Activated naive CD8-positive, alpha-beta T cell treated with anti-CD3 and anti-CD28 coated beads, Interleukin-2, amount 50 U/mL, for 24 hours (primary cell): Measurements from ENCODE around the gene LMO4.

ENCODE experiments used
- ATAC-seq: fragments of 150-1000 bp; cut with Tn5 transposase; one replicate; pipeline ENCODE4 v1.10.0; 2021
- DNase-seq: peaks from one replicate; pipeline ENCODE4 v3.0.0; 2021
- H3K27ac Mint-ChIP-seq: one replicate; pipeline ENCODE4 v1.8.0; 2021; ENCODE audit warnings: mild to moderate bottlenecking, mixed read lengths
- H3K27me3 Mint-ChIP-seq: one replicate; pipeline ENCODE4 v1.8.0; 2021; ENCODE audit warnings: mixed read lengths
- H3K36me3 Mint-ChIP-seq: one replicate; pipeline ENCODE4 v1.8.0; 2021; ENCODE audit warnings: low read depth, mixed read lengths
- H3K4me1 Mint-ChIP-seq: one replicate; pipeline ENCODE4 v1.8.0; 2021; ENCODE audit warnings: mixed read lengths
- H3K4me3 Mint-ChIP-seq: one replicate; pipeline ENCODE4 v1.8.0; 2021; ENCODE audit warnings: mild to moderate bottlenecking, moderate library complexity, mixed read lengths
- H3K9me3 Mint-ChIP-seq: one replicate; pipeline ENCODE4 v1.8.0; 2021; ENCODE audit warnings: mixed read lengths

LMO4 gene, protein sequence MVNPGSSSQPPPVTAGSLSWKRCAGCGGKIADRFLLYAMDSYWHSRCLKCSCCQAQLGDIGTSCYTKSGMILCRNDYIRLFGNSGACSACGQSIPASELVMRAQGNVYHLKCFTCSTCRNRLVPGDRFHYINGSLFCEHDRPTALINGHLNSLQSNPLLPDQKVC

DNA sequence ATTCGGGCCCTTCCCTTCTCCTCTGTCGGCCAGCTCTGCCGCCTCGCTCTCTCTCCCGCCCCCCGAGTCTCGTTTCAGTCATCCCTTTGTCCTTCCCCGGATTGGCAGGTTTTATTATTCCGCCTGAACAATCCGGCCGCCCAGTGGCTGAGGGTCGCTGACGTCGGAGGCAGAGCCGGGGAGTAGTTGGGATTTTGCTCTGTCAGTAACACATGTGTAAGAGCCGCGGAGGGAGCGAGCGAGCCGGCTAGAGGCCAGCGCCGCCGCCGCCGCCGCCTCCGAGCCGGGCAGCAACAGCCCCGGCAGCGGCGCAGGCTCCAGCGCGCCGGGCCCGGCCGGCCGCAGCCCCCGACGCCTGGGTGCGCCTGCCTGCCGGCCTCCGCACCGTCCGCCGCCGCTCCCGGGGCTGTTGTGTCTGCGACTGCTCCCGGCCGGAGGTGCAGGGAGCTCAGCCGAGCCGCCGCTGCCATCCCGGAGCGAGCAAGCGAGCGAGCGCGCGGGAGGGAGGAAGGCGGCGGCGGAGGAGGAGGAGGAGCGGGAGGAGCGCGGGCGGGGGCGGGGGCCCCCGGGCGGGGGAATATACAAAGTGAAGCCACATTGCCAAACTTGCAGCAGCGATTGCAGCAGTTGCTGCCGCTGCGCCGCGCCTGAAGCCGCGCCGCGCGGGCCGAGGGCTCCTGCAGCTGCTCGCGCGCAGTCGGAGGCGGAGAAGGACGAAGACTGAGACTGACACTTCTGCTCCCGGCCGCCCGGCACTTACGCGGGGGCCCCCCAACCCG is at the start of gene LMO4:
TSS of gene LMO4 (plus strand) at position 609 of the 779 bp plus-strand sequence. CDS start 3,136 bp downstream, outside the sequence.
- H3K4me3 Mint-ChIP-seq = peak within 1 kb of the TSS; percentile 85

DNA sequence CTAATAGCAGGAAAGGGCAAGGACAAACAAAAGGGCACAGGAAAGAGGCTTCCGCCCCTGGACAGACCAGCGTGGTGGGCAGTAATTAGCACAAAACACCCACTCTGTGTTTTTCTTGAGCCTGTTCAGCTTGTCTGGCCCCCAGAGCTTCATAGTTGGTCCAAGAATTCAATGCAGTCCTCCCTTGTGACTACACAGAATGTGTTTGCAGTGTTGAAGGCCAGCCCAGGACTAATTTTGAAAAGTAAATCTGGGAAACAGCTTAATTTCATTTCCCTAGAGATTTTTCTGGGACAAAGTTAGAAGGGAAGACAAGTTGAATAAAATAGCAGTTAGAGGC is 49.2 kb upstream of the LMO4 start:
- Mint-ChIP-seq H3K27me3 (peaks cover 10% of the 10 kb centered on the region), H3K36me3 (no peaks in the 10 kb centered on the region), H3K4me3 (no peak overlapping the region), H3K27ac (no peak overlapping the region), H3K4me1 (no peaks in the 10 kb centered on the region), H3K9me3 (no peaks in the 10 kb centered on the region)
- no peak for ATAC-seq
- no peak for DNase-seq

More for the DNA sequence above, at the start of gene LMO4:
- peak within 1 kb of the TSS; percentile 86 for H3K27ac Mint-ChIP-seq
- H3K27me3 Mint-ChIP-seq = peaks cover 6% of the 10 kb centered on the region
- peak; percentile 90 for ATAC-seq
- no peaks in the 10 kb centered on the region for H3K9me3 Mint-ChIP-seq
- DNase-seq = peak; percentile 88
- H3K4me1 Mint-ChIP-seq = peaks cover 41% of the 10 kb centered on the region
- peaks cover 16% of the 10 kb centered on the region for H3K36me3 Mint-ChIP-seq

DNA sequence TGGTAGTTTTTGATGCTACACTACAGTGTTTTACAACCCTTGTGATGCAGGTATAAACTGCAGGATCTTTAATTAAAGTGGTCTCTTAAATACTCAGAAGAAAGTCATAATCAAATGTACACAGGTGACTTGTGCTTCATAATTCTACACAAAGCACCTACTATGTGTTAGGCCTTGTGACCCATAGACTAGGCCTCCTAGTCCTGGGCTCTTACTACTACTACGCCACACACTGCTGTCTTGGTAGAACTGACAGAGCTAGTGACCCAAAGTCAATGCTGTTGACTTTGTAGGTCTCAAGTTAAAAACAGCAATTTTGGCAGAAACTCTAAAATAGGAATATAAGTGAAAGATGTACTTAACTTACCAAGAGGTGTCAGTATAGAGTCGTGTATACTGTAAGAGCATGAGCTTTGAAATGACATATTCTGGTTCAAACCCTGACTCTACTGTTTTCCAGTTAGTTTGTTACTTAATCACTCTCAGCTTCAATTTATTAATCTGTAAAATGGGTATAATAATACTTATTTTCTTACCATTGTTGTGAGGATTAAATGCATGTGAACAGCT is 48.6 kb upstream of the LMO4 start:
- no peak for ATAC-seq

DNA sequence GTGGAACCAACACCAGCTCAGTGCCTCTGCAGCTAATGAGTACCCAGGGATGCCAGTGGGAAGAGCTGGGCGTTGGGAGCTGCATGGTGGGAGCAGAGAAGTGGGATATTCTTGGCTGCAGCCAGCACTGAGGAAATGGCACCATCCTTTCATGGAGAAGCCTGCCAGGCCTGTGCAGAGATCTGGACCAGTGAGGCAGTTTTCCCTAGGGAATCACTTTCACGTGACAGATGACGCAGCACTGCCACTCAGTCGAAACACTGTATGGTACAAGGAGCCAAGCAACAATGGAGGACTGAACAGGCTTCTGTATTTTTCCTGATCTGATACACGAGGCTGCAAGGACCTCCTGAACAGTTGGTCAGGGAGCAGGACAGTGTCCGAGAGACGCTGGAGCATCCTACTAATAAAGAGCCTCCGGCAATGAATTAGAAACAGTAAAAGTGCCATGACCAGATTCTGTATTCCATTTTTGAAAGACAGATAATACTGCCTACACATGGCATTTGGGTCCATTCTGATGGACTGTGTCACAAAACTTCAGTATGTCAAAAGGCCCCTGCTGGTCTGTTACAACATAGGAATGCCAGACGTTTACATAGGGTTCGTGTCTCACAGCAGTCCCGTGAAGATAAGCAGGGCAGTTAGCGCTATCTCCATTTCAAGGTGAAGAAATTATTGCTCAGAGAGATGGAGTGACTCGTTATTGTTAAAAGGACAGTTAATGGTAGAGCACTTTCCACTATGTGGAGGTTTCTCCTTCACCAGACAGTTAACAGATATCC is 44.0 kb upstream of the LMO4 start:
- H3K36me3 Mint-ChIP-seq = no peaks in the 10 kb centered on the region

More for the DNA sequence above, 48.6 kb upstream of the LMO4 start:
- Mint-ChIP-seq H3K27me3 (peaks cover 10% of the 10 kb centered on the region), H3K4me3 (no peak overlapping the region), H3K36me3 (no peaks in the 10 kb centered on the region), H3K4me1 (no peaks in the 10 kb centered on the region), H3K9me3 (no peaks in the 10 kb centered on the region), H3K27ac (no peak overlapping the region)
- DNase-seq = no peak

DNA sequence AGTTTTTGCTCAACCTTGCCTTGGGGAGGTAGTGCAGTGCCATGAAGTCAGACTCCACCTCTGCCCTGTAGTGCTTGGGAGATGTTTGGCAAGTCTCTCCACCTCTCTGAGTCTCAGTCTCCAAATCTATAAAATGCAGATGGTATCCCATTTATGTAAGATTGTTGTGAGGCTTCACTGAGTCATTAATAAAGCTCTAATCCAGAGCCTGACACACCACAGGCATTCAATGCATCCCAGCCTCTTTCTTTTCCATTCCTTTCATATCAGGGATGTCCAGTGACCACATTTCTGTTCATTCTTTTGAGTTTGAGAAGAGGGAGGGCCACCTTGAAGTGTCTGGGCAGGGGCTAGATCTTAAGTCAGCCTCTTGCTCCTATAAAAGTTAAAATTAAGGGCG is 37.6 kb upstream of the LMO4 start:
- no peak for ATAC-seq
- Mint-ChIP-seq H3K27me3 (peaks cover 4% of the 10 kb centered on the region), H3K27ac (no peak overlapping the region)

More for the DNA sequence above, 44.0 kb upstream of the LMO4 start:
- Mint-ChIP-seq H3K27ac (no peak overlapping the region), H3K4me1 (no peaks in the 10 kb centered on the region), H3K9me3 (no peaks in the 10 kb centered on the region), H3K4me3 (no peak overlapping the region), H3K27me3 (peaks cover 7% of the 10 kb centered on the region)
- DNase-seq = no peak
- no peak for ATAC-seq

DNA sequence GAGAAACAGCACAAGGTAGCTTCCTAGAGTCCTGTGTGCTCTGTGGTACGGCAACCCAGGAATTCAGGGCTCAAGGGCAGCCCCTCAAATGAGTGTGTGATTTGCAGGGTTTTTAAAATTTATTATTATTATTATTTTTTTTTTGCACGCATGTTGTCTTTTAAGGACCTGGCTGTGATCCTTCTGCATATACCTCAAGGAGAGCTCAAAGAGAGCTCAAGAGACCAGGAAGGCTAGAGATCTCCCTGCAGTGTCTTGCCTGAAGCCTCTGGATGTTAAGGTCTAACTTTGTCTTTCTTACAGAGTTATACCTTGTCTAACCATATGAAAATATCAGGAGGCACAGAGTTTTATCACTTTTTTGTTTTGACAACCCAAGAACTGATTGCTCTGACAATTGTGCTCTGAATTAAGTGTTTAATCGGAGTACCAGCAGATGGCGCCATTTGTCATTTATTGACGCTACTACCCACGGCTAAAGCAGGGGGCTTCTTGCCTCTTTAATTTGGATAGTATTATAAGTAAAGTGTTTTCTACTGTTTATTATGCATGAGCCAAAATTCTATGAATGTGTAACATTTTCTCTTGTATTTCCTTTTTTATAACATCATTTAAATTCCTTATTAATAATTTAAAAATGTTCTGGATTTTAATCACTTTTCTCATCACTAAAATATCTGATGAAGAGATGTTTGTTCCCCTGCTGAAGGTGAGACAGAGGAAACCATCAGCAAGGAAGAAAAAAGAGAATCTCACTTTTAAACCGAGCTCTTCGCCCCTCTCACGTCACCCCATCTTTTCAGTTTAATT is 35.8 kb upstream of the LMO4 start:
- H3K27me3 Mint-ChIP-seq = peaks cover 3% of the 10 kb centered on the region
- no peaks in the 10 kb centered on the region for H3K36me3 Mint-ChIP-seq
- ATAC-seq (no peak), DNase-seq (peak; percentile 67)
- no peak overlapping the region for H3K27ac Mint-ChIP-seq
- H3K9me3 Mint-ChIP-seq = no peaks in the 10 kb centered on the region
- no peaks in the 10 kb centered on the region for H3K4me1 Mint-ChIP-seq
- H3K4me3 Mint-ChIP-seq = no peak overlapping the region

More for the DNA sequence above, 37.6 kb upstream of the LMO4 start:
- DNase-seq = no peak
- no peak overlapping the region for H3K4me3 Mint-ChIP-seq
- H3K4me1 Mint-ChIP-seq = no peaks in the 10 kb centered on the region
- H3K9me3 Mint-ChIP-seq = no peaks in the 10 kb centered on the region
- no peaks in the 10 kb centered on the region for H3K36me3 Mint-ChIP-seq

DNA sequence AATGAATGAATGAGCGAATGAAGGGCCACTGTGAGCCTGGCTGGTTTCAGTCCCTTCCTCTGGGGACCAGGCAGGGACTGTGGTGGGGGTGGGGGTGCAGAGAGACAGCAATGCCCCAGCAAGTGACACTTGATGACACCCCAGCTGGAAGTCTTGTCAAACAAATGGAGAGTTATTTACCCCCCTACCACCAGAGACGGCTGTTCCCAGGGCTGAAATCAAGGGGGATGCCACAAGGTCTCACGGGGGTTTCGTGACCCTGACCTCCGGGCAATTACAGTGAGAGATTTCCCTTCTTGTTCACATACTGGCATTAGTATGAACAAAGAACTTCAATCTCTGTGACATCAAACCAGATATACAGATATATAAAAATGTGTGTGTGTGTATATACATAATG is 34.0 kb upstream of the LMO4 start:
- no peaks in the 10 kb centered on the region for H3K9me3 Mint-ChIP-seq

DNA sequence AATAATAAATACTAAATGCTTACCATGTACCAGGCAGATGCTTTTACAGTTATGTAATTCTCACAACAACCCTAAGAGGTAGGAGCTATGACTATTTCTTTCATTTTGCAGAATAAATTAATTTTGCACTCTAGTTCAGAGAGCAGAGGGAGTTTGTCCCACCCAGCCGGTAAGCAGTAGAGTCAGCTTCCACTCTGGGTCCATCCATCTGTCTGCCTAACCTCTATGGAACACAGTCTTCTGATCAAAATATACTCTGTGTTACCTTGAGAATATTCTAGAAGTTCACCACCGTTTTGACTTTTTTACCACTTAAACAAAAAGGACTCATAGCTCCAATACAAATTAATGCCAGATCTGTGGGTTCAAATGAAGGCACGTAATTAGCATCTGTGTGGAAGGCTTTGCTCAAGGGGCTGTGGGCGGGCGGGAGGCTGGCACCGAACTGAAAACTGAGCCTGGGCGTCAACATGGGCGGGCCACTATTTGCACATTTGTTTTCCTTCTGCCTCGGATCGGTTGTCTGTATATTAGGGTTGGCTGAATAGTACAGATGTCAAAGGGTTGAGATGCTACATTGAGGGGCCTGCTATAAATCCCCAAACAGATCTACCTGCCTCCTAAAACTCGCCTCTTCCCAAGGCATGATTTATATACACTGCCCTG is 33.1 kb upstream of the LMO4 start:
- Mint-ChIP-seq H3K9me3 (no peaks in the 10 kb centered on the region), H3K27me3 (peaks cover 2% of the 10 kb centered on the region), H3K4me1 (no peaks in the 10 kb centered on the region), H3K27ac (no peak overlapping the region), H3K36me3 (no peaks in the 10 kb centered on the region), H3K4me3 (no peak overlapping the region)
- ATAC-seq (no peak), DNase-seq (no peak)

More for the DNA sequence above, 34.0 kb upstream of the LMO4 start:
- no peak for ATAC-seq
- DNase-seq = no peak
- Mint-ChIP-seq H3K4me3 (no peak overlapping the region), H3K27ac (no peak overlapping the region), H3K4me1 (no peaks in the 10 kb centered on the region), H3K27me3 (peaks cover 3% of the 10 kb centered on the region), H3K36me3 (no peaks in the 10 kb centered on the region)

DNA sequence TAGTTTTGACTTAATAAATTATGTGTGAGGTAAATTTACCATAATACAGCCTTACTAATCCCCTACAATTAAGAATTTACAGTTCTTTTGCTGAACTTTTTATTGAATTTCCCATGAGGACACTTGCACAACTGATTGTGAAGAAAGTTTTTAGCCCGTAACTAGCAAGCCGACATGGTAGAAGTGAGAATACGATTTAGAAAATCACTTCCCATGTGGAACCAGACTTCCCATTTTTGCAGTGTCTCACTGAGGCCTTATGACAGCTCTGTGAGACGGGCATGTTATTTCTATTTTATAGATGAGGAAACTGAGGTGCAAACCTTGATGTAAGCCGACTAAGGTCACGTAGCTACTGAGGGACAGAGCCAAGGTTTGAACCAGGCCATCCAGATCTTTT is 32.5 kb upstream of the LMO4 start:
- Mint-ChIP-seq H3K36me3 (no peaks in the 10 kb centered on the region), H3K4me1 (no peaks in the 10 kb centered on the region), H3K27ac (no peak overlapping the region), H3K27me3 (no peaks in the 10 kb centered on the region), H3K4me3 (no peak overlapping the region), H3K9me3 (no peaks in the 10 kb centered on the region)
- ATAC-seq (no peak), DNase-seq (no peak)

DNA sequence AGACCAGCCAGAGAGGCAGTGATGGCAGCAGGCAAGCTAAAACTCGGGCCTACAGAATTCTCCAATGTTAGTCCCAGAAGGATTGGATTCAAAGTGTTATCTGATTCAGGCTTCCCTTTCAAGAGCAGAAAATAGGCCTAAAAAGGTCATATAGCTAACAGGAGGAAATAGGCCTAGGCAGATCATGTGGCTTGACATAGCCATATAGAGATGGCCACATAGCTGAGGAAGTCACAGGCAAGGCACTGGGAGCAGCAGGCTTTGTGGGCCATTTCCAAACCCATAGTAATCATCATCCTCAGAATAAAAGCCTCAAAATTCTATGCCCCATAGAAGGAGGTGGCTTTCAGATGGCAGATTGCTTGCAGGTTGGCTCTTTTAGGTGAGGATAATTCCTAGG is 29.0 kb upstream of the LMO4 start:
- no peak for DNase-seq
- Mint-ChIP-seq H3K27ac (no peak overlapping the region), H3K9me3 (no peaks in the 10 kb centered on the region), H3K36me3 (no peaks in the 10 kb centered on the region), H3K27me3 (peaks cover 5% of the 10 kb centered on the region), H3K4me1 (no peaks in the 10 kb centered on the region), H3K4me3 (no peak overlapping the region)
- no peak for ATAC-seq

DNA sequence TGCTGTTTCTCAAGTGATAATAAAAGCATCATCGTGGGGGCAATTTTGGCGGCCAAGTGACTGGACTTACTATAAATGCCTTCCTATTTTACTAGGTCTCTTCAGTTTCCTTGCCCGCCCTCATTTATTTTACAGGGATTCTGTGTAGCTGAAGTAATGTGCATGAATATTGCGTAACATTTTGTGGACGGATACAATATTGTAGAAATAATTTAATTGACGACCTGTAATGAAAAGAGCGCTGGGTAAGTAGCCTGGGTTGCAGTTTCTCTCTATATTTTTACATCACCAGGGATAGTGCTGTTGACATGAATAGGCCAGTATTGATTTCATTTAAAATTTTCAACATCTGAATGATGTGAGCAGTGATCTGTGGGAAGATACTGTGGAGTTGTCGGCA is 28.1 kb upstream of the LMO4 start:
- ATAC-seq (no peak), DNase-seq (no peak)
- H3K36me3 Mint-ChIP-seq = no peaks in the 10 kb centered on the region
- no peak overlapping the region for H3K27ac Mint-ChIP-seq
- no peak overlapping the region for H3K4me3 Mint-ChIP-seq
- H3K4me1 Mint-ChIP-seq = no peaks in the 10 kb centered on the region
- peaks cover 5% of the 10 kb centered on the region for H3K27me3 Mint-ChIP-seq
- H3K9me3 Mint-ChIP-seq = no peaks in the 10 kb centered on the region

DNA sequence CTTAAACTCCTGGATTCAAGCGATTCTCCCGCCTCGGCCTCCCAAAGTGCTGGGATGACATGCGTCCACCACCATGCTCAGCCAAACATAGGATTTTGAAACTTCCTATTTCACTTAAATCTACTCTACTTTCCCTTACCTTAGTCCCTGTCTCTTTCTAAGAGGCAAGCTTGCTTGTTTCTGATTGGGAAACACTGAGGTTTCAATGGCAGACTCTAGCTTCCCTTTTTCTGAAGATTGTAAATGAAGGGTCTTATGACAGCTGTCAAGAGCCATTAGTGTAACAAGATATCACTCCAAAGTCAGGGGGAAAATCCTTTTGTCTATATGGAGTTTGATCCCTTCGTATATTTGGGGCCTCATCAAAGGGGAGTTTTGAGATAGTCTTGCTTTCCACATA is 23.5 kb upstream of the LMO4 start:
- ATAC-seq = no peak
- Mint-ChIP-seq H3K36me3 (no peaks in the 10 kb centered on the region), H3K4me3 (no peak overlapping the region), H3K9me3 (no peaks in the 10 kb centered on the region), H3K27me3 (peaks cover 5% of the 10 kb centered on the region), H3K4me1 (no peaks in the 10 kb centered on the region), H3K27ac (no peak overlapping the region)
- no peak for DNase-seq

DNA sequence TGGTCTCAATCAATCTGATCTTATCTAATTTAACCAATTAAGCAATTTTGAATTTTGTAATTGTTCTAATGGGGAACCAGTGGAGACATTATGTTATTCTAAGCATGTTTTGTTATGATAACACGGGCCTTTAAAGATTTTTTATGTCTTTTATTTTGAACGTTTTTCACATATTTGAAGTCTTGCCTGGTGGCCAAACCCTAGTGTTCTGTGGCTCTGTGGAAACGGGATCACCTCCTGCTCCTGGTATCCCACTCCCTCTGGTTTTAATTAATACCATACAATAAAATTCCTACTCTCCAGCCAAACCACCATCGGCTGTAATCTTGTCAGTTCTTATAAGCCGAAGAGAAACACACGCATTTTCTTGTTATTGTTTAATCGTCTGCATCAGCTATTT is 22.9 kb upstream of the LMO4 start:
- DNase-seq = no peak
- no peak for ATAC-seq
- Mint-ChIP-seq H3K9me3 (no peaks in the 10 kb centered on the region), H3K27me3 (peaks cover 5% of the 10 kb centered on the region), H3K4me1 (no peaks in the 10 kb centered on the region), H3K4me3 (no peak overlapping the region), H3K27ac (no peak overlapping the region), H3K36me3 (no peaks in the 10 kb centered on the region)

DNA sequence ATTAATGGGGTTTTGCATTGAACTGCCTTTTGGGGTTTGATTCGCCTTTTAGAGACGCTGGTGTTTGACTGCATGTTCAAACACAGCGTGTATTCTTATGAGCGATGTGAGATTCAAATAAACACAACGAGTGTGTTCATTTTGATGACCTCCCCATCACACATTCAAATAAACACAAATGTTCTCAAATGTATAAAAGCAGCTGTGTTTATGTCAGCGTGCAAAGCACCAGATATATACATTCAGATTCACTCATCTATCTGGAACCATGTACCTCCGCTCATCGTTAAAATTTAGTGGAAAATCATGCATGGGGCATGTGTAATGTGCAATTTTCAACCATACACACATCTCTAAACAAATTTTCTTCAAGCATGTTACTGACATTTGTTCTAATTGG is 21.4 kb upstream of the LMO4 start:
- Mint-ChIP-seq H3K27ac (no peak overlapping the region), H3K9me3 (no peaks in the 10 kb centered on the region), H3K36me3 (no peaks in the 10 kb centered on the region), H3K4me3 (no peak overlapping the region), H3K4me1 (no peaks in the 10 kb centered on the region), H3K27me3 (peaks cover 3% of the 10 kb centered on the region)
- DNase-seq (no peak), ATAC-seq (no peak)
